Fibroblast of pulmonary artery (primary cell): Measurements from ENCODE around the gene INPP5B.

Experiments used
- DNase-seq: peaks from one replicate; pipeline ENCODE4 v3.0.0-alpha.2; 2010; ENCODE audit warnings: low read depth
- H3K4me3 ChIP-seq: replicated peaks from 2 replicates; pipeline ENCODE4 v1.5.1; 2011; ENCODE audit warnings: low read depth, mild to moderate bottlenecking, control low read depth, low read length, moderate library complexity
- TF ChIP-seq, protein P1 (sequence below): IDR thresholded peaks from 2 replicates; pipeline ENCODE4 v1.5.1; 2011; ENCODE audit warnings: mild to moderate bottlenecking, control low read depth, low read length, inconsistent platforms; ENCODE audit errors: missing control alignments

INPP5B gene

GRCh38 chr1:37883671-37884070, 63.2 kb downstream of the INPP5B start:
- no peak overlapping the region for H3K4me3 ChIP-seq
- no peak for DNase-seq
- TF ChIP-seq, protein P1, sequence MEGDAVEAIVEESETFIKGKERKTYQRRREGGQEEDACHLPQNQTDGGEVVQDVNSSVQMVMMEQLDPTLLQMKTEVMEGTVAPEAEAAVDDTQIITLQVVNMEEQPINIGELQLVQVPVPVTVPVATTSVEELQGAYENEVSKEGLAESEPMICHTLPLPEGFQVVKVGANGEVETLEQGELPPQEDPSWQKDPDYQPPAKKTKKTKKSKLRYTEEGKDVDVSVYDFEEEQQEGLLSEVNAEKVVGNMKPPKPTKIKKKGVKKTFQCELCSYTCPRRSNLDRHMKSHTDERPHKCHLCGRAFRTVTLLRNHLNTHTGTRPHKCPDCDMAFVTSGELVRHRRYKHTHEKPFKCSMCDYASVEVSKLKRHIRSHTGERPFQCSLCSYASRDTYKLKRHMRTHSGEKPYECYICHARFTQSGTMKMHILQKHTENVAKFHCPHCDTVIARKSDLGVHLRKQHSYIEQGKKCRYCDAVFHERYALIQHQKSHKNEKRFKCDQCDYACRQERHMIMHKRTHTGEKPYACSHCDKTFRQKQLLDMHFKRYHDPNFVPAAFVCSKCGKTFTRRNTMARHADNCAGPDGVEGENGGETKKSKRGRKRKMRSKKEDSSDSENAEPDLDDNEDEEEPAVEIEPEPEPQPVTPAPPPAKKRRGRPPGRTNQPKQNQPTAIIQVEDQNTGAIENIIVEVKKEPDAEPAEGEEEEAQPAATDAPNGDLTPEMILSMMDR = no peak

- no peak overlapping the region for H3K4me3 ChIP-seq
- DNase-seq = no peak
- TF ChIP-seq, protein P1 = no peak
Measured at GRCh38 chr1:37879865-37880264, 67.0 kb downstream of the INPP5B start.

DNA sequence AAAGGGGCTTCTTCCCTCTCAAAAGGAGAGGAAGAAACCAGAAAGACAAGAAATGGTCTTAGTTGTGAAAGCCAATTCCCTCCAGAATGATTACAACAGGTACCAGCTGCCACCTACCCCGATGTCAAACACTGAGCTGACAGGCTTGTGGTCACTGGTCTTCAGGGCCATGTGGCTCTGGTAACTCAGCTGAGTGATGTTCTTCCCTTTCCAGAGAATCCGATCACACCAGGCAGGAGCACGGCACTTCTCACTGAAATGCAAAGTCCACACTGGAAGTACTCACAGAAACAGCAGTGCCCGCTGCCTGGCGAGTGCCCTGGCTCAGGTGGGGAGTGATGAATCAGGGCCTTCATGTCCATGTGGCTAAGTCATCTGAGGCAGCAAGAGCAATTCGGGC, 68.8 kb downstream of the INPP5B start:
- no peak for DNase-seq
- no peak overlapping the region for H3K4me3 ChIP-seq
- TF ChIP-seq, protein P1 = no peak

- DNase-seq = peak; percentile 38
- TF ChIP-seq, protein P1 = peak; percentile 23
- H3K4me3 ChIP-seq = no peak overlapping the region
Measured at GRCh38 chr1:37875833-37876232, 71.0 kb downstream of the INPP5B start.

GRCh38 chr1:37872692-37873091, 74.2 kb downstream of the INPP5B start:
- DNase-seq = no peak
- TF ChIP-seq, protein P1 = no peak
- no peak overlapping the region for H3K4me3 ChIP-seq

GRCh38 chr1:37868466-37868865, 78.4 kb downstream of the INPP5B start:
- TF ChIP-seq, protein P1 = no peak
- no peak overlapping the region for H3K4me3 ChIP-seq
- DNase-seq = no peak

- H3K4me3 ChIP-seq = no peak overlapping the region
- TF ChIP-seq, protein P1 = no peak
- no peak for DNase-seq
Measured at GRCh38 chr1:37867784-37868183, 79.1 kb downstream of the INPP5B start.
